IMR-90 (cell line): ENCODE results near the gene UNC93A. TPM values are rescaled to one million over a fixed set of nuclear protein-coding genes. Genes with fewer than 3 reads are reported as not detected.

ENCODE experiments used
- ATAC-seq: fragments of 200-7000 bp; cut with Tn5 transposase; 2 replicates; pipeline ENCODE4 v1.9.1; 2020; ENCODE audit warnings: low read depth, mild to moderate bottlenecking, moderate library complexity
- BruUV-seq: library from RNA; stranded (reverse); fragments of 400-500 nt; replicated peaks from 2 replicates; lab custom pipeline; 2021; lab: Mats Ljungman, UMichigan
- CTCF ChIA-PET: fragments of 300-600 bp; formaldehyde crosslinking; extraction: SDS; loops from one replicate; lab custom pipeline; 2021; ENCODE audit warnings: antibody characterized with exemption; lab: Yijun Ruan, JAX
- POLR2A ChIA-PET: fragments of 300-600 bp; sonication (Branson Sonifier 250); formaldehyde crosslinking; loops from one replicate; lab custom pipeline; 2022; ENCODE audit warnings: antibody characterized with exemption; ENCODE audit not compliant: unreplicated experiment; lab: Charles Lee
- DNase-seq: peaks from one replicate; pipeline ENCODE4 v3.0.0; 2013
- H2AFZ ChIP-seq: replicated peaks from 2 replicates; pipeline ENCODE3; 2013; ENCODE audit warnings: low read length, mild to moderate bottlenecking; ENCODE audit not compliant: poor library complexity
- H2AK5ac ChIP-seq: 2 replicates; pipeline ENCODE4 v1.6.1; 2013; ENCODE audit warnings: low read depth, low read length, inconsistent platforms
- H2AK9ac ChIP-seq: replicated peaks from 2 replicates; pipeline ENCODE3; 2013; ENCODE audit warnings: mild to moderate bottlenecking, low read depth, low read length, moderate library complexity; ENCODE audit not compliant: poor library complexity
- H2BK120ac ChIP-seq: 2 replicates; pipeline ENCODE4 v1.6.1; 2013; ENCODE audit warnings: low read depth, low read length, inconsistent platforms
- H2BK15ac ChIP-seq: 3 replicates; pipeline ENCODE4 v1.6.1; 2013; ENCODE audit warnings: low read depth, low read length, inconsistent platforms
- H2BK20ac ChIP-seq: 2 replicates; pipeline ENCODE4 v1.6.1; 2013; ENCODE audit warnings: low read depth, mild to moderate bottlenecking, inconsistent platforms, low read length, moderate library complexity
- H2BK5ac ChIP-seq: 2 replicates; pipeline ENCODE4 v1.6.1; 2013; ENCODE audit warnings: mild to moderate bottlenecking, low read depth, low read length, inconsistent platforms; ENCODE audit not compliant: poor library complexity, severe bottlenecking
- H3K14ac ChIP-seq: replicated peaks from 2 replicates; pipeline ENCODE4 v1.6.1; 2013; ENCODE audit warnings: low read depth, low read length, inconsistent platforms
- H3K18ac ChIP-seq: 2 replicates; pipeline ENCODE4 v1.6.1; 2013; ENCODE audit warnings: low read depth, low read length, control low read depth
- H3K23ac ChIP-seq: 2 replicates; pipeline ENCODE4 v1.6.1; 2013; ENCODE audit warnings: low read depth, low read length, inconsistent platforms
- H3K27ac ChIP-seq: 2 replicates; pipeline ENCODE4 v1.5.1; 2013; ENCODE audit warnings: mild to moderate bottlenecking, control low read depth, low read length; ENCODE audit not compliant: insufficient read depth
- H3K27me3 ChIP-seq: 2 replicates; pipeline ENCODE4 v1.6.1; 2013; ENCODE audit warnings: low read length; ENCODE audit not compliant: control insufficient read depth, insufficient read depth
- H3K36me3 ChIP-seq: 2 replicates; pipeline ENCODE4 v1.6.1; 2013; ENCODE audit warnings: low read length, mixed read lengths; ENCODE audit not compliant: control insufficient read depth, insufficient read depth
- H3K4ac ChIP-seq: 2 replicates; pipeline ENCODE4 v1.6.1; 2013; ENCODE audit warnings: low read depth, low read length, inconsistent platforms
- H3K4me1 ChIP-seq: 2 replicates; pipeline ENCODE4 v1.6.1; 2013; ENCODE audit warnings: low read length, mixed read lengths; ENCODE audit not compliant: control insufficient read depth, insufficient read depth
- H3K4me2 ChIP-seq: 2 replicates; pipeline ENCODE4 v1.6.1; 2013; ENCODE audit warnings: low read depth, mild to moderate bottlenecking, control low read depth, low read length, moderate library complexity
- H3K4me3 ChIP-seq: 2 replicates; pipeline ENCODE4 v1.5.1; 2013; ENCODE audit warnings: low read depth, mild to moderate bottlenecking, control low read depth, low read length, moderate library complexity; ENCODE audit not compliant: insufficient read depth
- H3K56ac ChIP-seq: 2 replicates; pipeline ENCODE4 v1.6.1; 2013; ENCODE audit warnings: low read length, inconsistent platforms; ENCODE audit not compliant: insufficient read depth; ENCODE audit errors: extremely low read depth
- H3K79me1 ChIP-seq, 2 experiments: 2 replicates each; pipeline ENCODE4 v1.6.1; 2013; ENCODE audit warnings: low read length in 2 of 2, inconsistent platforms in 1 of 2, low read depth in 1 of 2
- H3K9ac ChIP-seq: 2 replicates; pipeline ENCODE4 v1.6.1; 2013; ENCODE audit warnings: low read depth, low read length, control low read depth
- H3K9me1 ChIP-seq: 2 replicates; pipeline ENCODE4 v1.6.1; 2013; ENCODE audit warnings: low read length, inconsistent platforms; ENCODE audit not compliant: insufficient read depth
- H3K9me3 ChIP-seq: 2 replicates; pipeline ENCODE4 v1.6.1; 2013; ENCODE audit warnings: low read length; ENCODE audit not compliant: control insufficient read depth, insufficient read depth
- H4K20me1 ChIP-seq: 2 replicates; pipeline ENCODE4 v1.6.1; 2013; ENCODE audit warnings: low read length, inconsistent platforms; ENCODE audit not compliant: insufficient read depth
- H4K5ac ChIP-seq: 2 replicates; pipeline ENCODE4 v1.6.1; 2013; ENCODE audit warnings: mild to moderate bottlenecking, low read depth, low read length, control low read depth
- H4K8ac ChIP-seq, 2 experiments: 2 replicates each; pipeline ENCODE4 v1.6.1; 2013; ENCODE audit warnings: low read depth in 2 of 2, low read length in 2 of 2, control low read depth in 1 of 2, inconsistent platforms in 1 of 2
- H4K91ac ChIP-seq: 2 replicates; pipeline ENCODE4 v1.6.1; 2013; ENCODE audit warnings: low read depth, low read length, inconsistent platforms; ENCODE audit not compliant: insufficient read depth
- CHD1 ChIP-seq: IDR thresholded peaks from 2 replicates; pipeline ENCODE4 v1.6.1; 2012; ENCODE audit warnings: low read depth, low read length, improper control_type of control experiment
- NFE2L2 ChIP-seq: fragments of 150-350 bp; IDR thresholded peaks from 2 replicates; pipeline ENCODE4 v1.6.1; 2016; ENCODE audit warnings: low read depth, mild to moderate bottlenecking, low read length
- RFX5 ChIP-seq: IDR thresholded peaks from 2 replicates; pipeline ENCODE4 v1.8.0; 2012; ENCODE audit warnings: low read depth, mild to moderate bottlenecking, low read length, moderate library complexity
- WGBS, 2 experiments: methylation state at CpG; one replicate each; pipeline versions ENCODE4 v1.1.5 to v1.1.7; 2013; ENCODE audit warnings: missing lambda C conversion rate in 2 of 2; ENCODE audit not compliant: insufficient read length in 1 of 2; ENCODE audit errors: extremely low coverage in 2 of 2; 5-methylcytosine and 5-hydroxymethylcytosine counted together
- dilution Hi-C: fragments of 300-500 bp; cut with HindIII; formaldehyde crosslinking; loops from one replicate; pipeline ENCODE4 v1.14.3; 2018; ENCODE audit warnings: low sequenced_read_pairs; ENCODE audit not compliant: unreplicated experiment
- in situ Hi-C: fragments of 300-500 bp; cut with MboI; formaldehyde crosslinking; loops from 3 replicates; pipeline ENCODE4 v1.14.3; 2019; ENCODE audit warnings: low sequenced_read_pairs, inconsistent platforms, mixed read lengths
- intact Hi-C: fragments of 100-400 bp; cut with micrococcal nuclease; formaldehyde crosslinking; loops from 2 replicates; pipeline ENCODE4 v1.10.0; 2022
- polyA plus RNA-seq, 3 experiments: library from polyadenylated mRNA; depleted of rRNA; stranded (reverse); fragments of >200 nt; gene quantifications; 2 replicates each; pipeline ENCODE4 v1.2.3, GENCODE V29; 2012; ENCODE audit warnings: low replicate concordance in 1 of 3
- total RNA-seq: library from RNA; depleted of rRNA; stranded (reverse); fragments of >200 nt; gene quantifications from 2 replicates; pipeline ENCODE4 v1.2.3, GENCODE V29; 2012

UNC93A gene
- total and polyA plus RNA-seq, 2 of the 4 experiments (the other 2 are of a cell fraction), result not detected

DNA sequence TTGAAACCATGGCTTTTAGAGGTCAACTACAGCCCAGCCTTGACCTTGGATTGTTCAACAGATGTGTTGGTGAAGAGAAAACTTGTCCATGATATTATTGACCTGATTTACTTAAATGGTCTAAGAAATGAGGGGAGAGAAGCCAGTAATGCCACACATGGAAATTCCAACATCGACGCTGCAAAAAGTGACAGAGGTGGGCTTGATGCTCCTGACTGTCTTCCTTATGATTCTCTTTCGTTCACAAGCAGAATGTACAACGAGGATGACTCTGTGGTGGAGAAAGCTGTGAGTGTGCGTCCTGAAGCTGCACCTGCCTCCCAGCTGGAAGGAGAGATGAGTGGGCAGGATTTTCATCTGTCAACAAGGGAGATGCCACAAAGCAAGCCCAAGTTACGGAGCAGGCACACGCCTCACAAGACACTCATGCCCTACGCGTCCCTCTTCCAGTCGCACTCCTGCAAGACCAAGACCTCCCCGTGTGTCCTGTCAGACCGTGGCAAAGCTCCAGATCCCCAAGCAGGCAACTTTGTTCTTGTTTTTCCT lies 50.0 kb downstream of the UNC93A start:
- Histone ChIP-seq H3K9ac (no peak overlapping the region), H2BK20ac (no peak overlapping the region), H3K36me3 (no peaks in the 10 kb centered on the region), H3K27me3 (no peaks in the 10 kb centered on the region), H3K27ac (no peak overlapping the region), H3K14ac (no peak overlapping the region), H3K23ac (no peak overlapping the region), H4K8ac (no peak overlapping the region), H4K91ac (no peak overlapping the region), H3K18ac (no peak overlapping the region), H2AFZ (no peak overlapping the region), H4K20me1 (no peaks in the 10 kb centered on the region), H3K4me1 (no peaks in the 10 kb centered on the region), H4K5ac (no peak overlapping the region), H3K9me3 (peaks cover 31% of the 10 kb centered on the region), H2AK5ac (no peak overlapping the region), H3K4ac (no peak overlapping the region), H3K79me1 (no peaks in the 10 kb centered on the region), H2BK5ac (no peak overlapping the region), H3K9me1 (no peaks in the 10 kb centered on the region), H2BK15ac (no peak overlapping the region), H3K4me2 (no peak overlapping the region), H2BK120ac (no peak overlapping the region), H3K4me3 (no peak overlapping the region), H2AK9ac (no peak overlapping the region), H3K56ac (no peak overlapping the region)
- ChIA-PET CTCF (no interaction called here), POLR2A (no interaction called here)
- WGBS, 2 experiments, result no CpG with 5 or more reads among the region's 12 CpGs
- no TSS peak for BruUV-seq
- intact Hi-C loops, result no loop called here
- dilution Hi-C loops, result no loop called here
- DNase-seq, result no peak
- no peak for ATAC-seq
- TF ChIP-seq CHD1, result no peak
- no peak for TF ChIP-seq NFE2L2
- no peak for TF ChIP-seq RFX5
- in situ Hi-C loops, result no loop called here
